ENCODE measurements around the gene ZFP91.

DNA sequence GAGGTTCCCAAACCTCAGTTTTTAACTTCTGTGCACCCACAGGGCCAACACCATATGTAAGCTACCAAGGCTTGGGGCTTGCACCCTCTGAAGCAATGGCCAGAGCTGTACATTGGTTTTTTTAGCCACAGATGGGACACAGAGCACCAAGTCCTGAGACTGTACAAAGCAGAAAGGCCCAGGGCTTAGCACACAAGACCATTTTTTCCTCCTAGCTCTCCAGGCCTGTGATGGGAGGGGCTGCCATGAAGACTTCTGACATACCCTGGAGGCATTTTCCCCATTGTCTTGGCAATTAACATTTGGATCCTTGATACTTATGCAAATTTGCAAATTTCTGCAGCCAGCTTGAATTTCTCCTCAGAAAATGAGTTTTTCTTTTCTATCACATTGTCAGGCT is 67.0 kb downstream of the ZFP91 start:
- TF ChIP-seq CTCF (IDR thresholded peaks at IDR 0.05) (no peak), POLR2A (IDR thresholded peaks at IDR 0.05) (no peak)

All from thyroid gland (tissue), 4 donors.